H9 (cell line): ENCODE measurements around the gene SETBP1. TPM values are rescaled to one million over a fixed set of nuclear protein-coding genes. Genes with fewer than 3 reads are reported as not detected.

Experiments
- DNase-seq: peaks from one replicate; pipeline ENCODE4 v3.0.0-alpha.2; 2017
- H2AFZ ChIP-seq: one replicate; pipeline ENCODE4 v1.6.1; 2013; ENCODE audit warnings: mild to moderate bottlenecking, low read length, control low read depth, moderate library complexity
- H2AK5ac ChIP-seq: 2 replicates; pipeline ENCODE4 v1.6.1; 2013; ENCODE audit warnings: low read length, control low read depth, mixed read lengths; ENCODE audit not compliant: insufficient read length
- H2BK120ac ChIP-seq: one replicate; pipeline ENCODE4 v1.6.1; 2013; ENCODE audit warnings: low read depth, mild to moderate bottlenecking, low read length, control low read depth, inconsistent platforms; ENCODE audit not compliant: poor library complexity, severe bottlenecking
- H2BK12ac ChIP-seq: 2 replicates; pipeline ENCODE4 v1.6.1; 2013; ENCODE audit warnings: low read length, control low read depth, mixed read lengths, low read depth; ENCODE audit not compliant: insufficient read length
- H2BK15ac ChIP-seq: 2 replicates; pipeline ENCODE4 v1.6.1; 2013; ENCODE audit warnings: low read depth, low read length, control low read depth
- H2BK20ac ChIP-seq: one replicate; pipeline ENCODE4 v1.6.1; 2013; ENCODE audit warnings: low read depth, mild to moderate bottlenecking, low read length, control low read depth, inconsistent platforms; ENCODE audit not compliant: poor library complexity, severe bottlenecking
- H2BK5ac ChIP-seq: 2 replicates; pipeline ENCODE4 v1.6.1; 2013; ENCODE audit warnings: low read length, control low read depth, mixed read lengths; ENCODE audit not compliant: insufficient read length
- H3K14ac ChIP-seq: 2 replicates; pipeline ENCODE4 v1.6.1; 2013; ENCODE audit warnings: low read length, control low read depth; ENCODE audit not compliant: insufficient read depth
- H3K18ac ChIP-seq: 2 replicates; pipeline ENCODE4 v1.6.1; 2013; ENCODE audit warnings: low read depth, mild to moderate bottlenecking, mixed read lengths, low read length, control low read depth; ENCODE audit not compliant: insufficient read length
- H3K23ac ChIP-seq: 2 replicates; pipeline ENCODE4 v1.6.1; 2013; ENCODE audit warnings: low read length, control low read depth, mixed read lengths, low read depth; ENCODE audit not compliant: insufficient read length
- H3K23me2 ChIP-seq: 2 replicates; pipeline ENCODE4 v1.6.1; 2013; ENCODE audit warnings: low read depth, mild to moderate bottlenecking, mixed read lengths, low read length, control low read depth; ENCODE audit not compliant: insufficient read length, poor library complexity, severe bottlenecking
- H3K27ac ChIP-seq: 2 replicates; pipeline ENCODE4 v1.5.1; 2013; ENCODE audit warnings: low read length, control low read depth, mixed read lengths, low read depth; ENCODE audit not compliant: insufficient read length
- H3K27me3 ChIP-seq: 2 replicates; pipeline ENCODE4 v1.6.1; 2013; ENCODE audit warnings: low read length, control low read depth, inconsistent platforms; ENCODE audit not compliant: insufficient read depth
- H3K4ac ChIP-seq: 2 replicates; pipeline ENCODE4 v1.6.1; 2013; ENCODE audit warnings: low read depth, mild to moderate bottlenecking, control low read depth, inconsistent platforms, low read length, moderate library complexity
- H3K4me1 ChIP-seq: 2 replicates; pipeline ENCODE4 v1.6.1; 2013; ENCODE audit warnings: low read length, control low read depth, inconsistent platforms; ENCODE audit not compliant: insufficient read depth
- H3K4me2 ChIP-seq: 2 replicates; pipeline ENCODE4 v1.6.1; 2013; ENCODE audit warnings: low read length, control low read depth, mixed read lengths; ENCODE audit not compliant: insufficient read length, insufficient read depth
- H3K56ac ChIP-seq: 2 replicates; pipeline ENCODE4 v1.6.1; 2013; ENCODE audit warnings: low read depth, mild to moderate bottlenecking, mixed read lengths, low read length, control low read depth; ENCODE audit not compliant: insufficient read length
- H3K79me1 ChIP-seq: 2 replicates; pipeline ENCODE4 v1.6.1; 2013; ENCODE audit warnings: low read depth, mild to moderate bottlenecking, moderate library complexity, low read length, control low read depth, inconsistent platforms; ENCODE audit not compliant: insufficient read depth, poor library complexity, severe bottlenecking
- H3K79me2 ChIP-seq: 2 replicates; pipeline ENCODE4 v1.6.1; 2013; ENCODE audit warnings: low read length, control low read depth, inconsistent platforms; ENCODE audit not compliant: insufficient read depth
- H3K9ac ChIP-seq: 2 replicates; pipeline ENCODE4 v1.6.1; 2013; ENCODE audit warnings: low read length, control low read depth, mixed read lengths; ENCODE audit not compliant: insufficient read length; ENCODE audit errors: extremely low read depth
- H3K9me3 ChIP-seq: one replicate; pipeline ENCODE4 v1.6.1; 2013; ENCODE audit warnings: low read depth, low read length, inconsistent platforms; ENCODE audit not compliant: control insufficient read depth
- H3T11ph ChIP-seq: one replicate; pipeline ENCODE4 v1.6.1; 2013; ENCODE audit warnings: mild to moderate bottlenecking, low read length, control low read depth, inconsistent platforms
- H4K20me1 ChIP-seq: one replicate; pipeline ENCODE4 v1.6.1; 2013; ENCODE audit not compliant: control insufficient read depth, insufficient read length, insufficient read depth
- H4K5ac ChIP-seq: 2 replicates; pipeline ENCODE4 v1.6.1; 2013; ENCODE audit warnings: low read depth, mild to moderate bottlenecking, mixed read lengths, low read length, control low read depth; ENCODE audit not compliant: insufficient read length
- H4K8ac ChIP-seq: replicated peaks from 2 replicates; pipeline ENCODE4 v1.6.1; 2013; ENCODE audit warnings: low read length, control low read depth, mixed read lengths, low read depth; ENCODE audit not compliant: insufficient read length
- H4K91ac ChIP-seq: 2 replicates; pipeline ENCODE4 v1.6.1; 2013; ENCODE audit warnings: low read depth, mild to moderate bottlenecking, moderate library complexity, mixed read lengths, low read length, control low read depth; ENCODE audit not compliant: insufficient read length
- H3K27ac Mint-ChIP-seq, 3 experiments: 2 replicates in 2 of 3; 3 replicates in 1 of 3; pipeline ENCODE4 v1.8.0; 2020 to 2021; ENCODE audit warnings: mixed read lengths in 3 of 3, mild to moderate bottlenecking in 1 of 3, moderate library complexity in 1 of 3
- H3K27me3 Mint-ChIP-seq: 2 replicates; pipeline ENCODE4 v1.8.0; 2021; ENCODE audit warnings: low read depth, mild to moderate bottlenecking, moderate library complexity, mixed read lengths
- H3K36me3 Mint-ChIP-seq, 3 experiments: 2 replicates in 2 of 3; 3 replicates in 1 of 3; pipeline ENCODE4 v1.8.0; 2020 to 2021; ENCODE audit warnings: low read depth in 3 of 3, mixed read lengths in 3 of 3; ENCODE audit not compliant: insufficient read depth in 1 of 3
- H3K4me1 Mint-ChIP-seq, 2 experiments: 2 replicates each; pipeline ENCODE4 v1.8.0; 2020; ENCODE audit warnings: mixed read lengths in 2 of 2
- H3K4me3 Mint-ChIP-seq, 2 experiments: 2 replicates in 1 of 2; 3 replicates in 1 of 2; pipeline ENCODE4 v1.8.0; 2020 to 2021; ENCODE audit warnings: mild to moderate bottlenecking in 2 of 2, mixed read lengths in 2 of 2, moderate library complexity in 1 of 2
- H3K9me3 Mint-ChIP-seq, 2 experiments: 2 replicates in 1 of 2; 3 replicates in 1 of 2; pipeline ENCODE4 v1.8.0; 2020; ENCODE audit warnings: mild to moderate bottlenecking in 2 of 2, mixed read lengths in 2 of 2, moderate library complexity in 1 of 2
- CTCF ChIP-seq: fragments of 200-600 bp; sonication (generic); conservative IDR thresholded peaks from 3 replicates; pipeline ENCODE4 v1.8.0; 2021; ENCODE audit warnings: antibody characterized with exemption, mild to moderate bottlenecking
- WGBS: extraction: QIAGEN DNeasy Blood & Tissue Kit; methylation state at CpG from one replicate; pipeline ENCODE4 v1.1.7; 2013; ENCODE audit warnings: missing lambda C conversion rate, low lambda C conversion rate, mixed read lengths; ENCODE audit not compliant: insufficient read length; ENCODE audit errors: extremely low coverage; 5-methylcytosine and 5-hydroxymethylcytosine counted together
- total RNA-seq: library from RNA; stranded (reverse); gene quantifications from 2 replicates; pipeline ENCODE4 v1.2.1, GENCODE V29; 2021

SETBP1 gene
- total RNA-seq, 1 experiment from 2014 or later = 4.6 TPM

GRCh38 chr18:44801781-44802180, 121.1 kb downstream of the SETBP1 start:
- no peak for DNase-seq
- Mint-ChIP-seq H3K36me3 (peaks cover 5 to 12% (median 7%) of the 10 kb centered on the region in 3 experiments), H3K4me1 (peaks cover 22 to 23% of the 10 kb centered on the region in 2 experiments), H3K4me3 (no peak overlapping the region), H3K9me3 (peaks cover 3 to 5% of the 10 kb centered on the region in 2 experiments; a peak in 4 of 5 replicates), H3K27me3 (no peaks in the 10 kb centered on the region; the same call in 1 of the 2 replicates), H3K27ac (no peak overlapping the region)
- no peaks in the 10 kb centered on the region for H3K79me1 ChIP-seq
- no peak overlapping the region for H3K4me2 ChIP-seq
- H3K4me1 ChIP-seq = peaks cover 6% of the 10 kb centered on the region; the same call in 1 of the 2 replicates
- H2AK5ac ChIP-seq = no peak overlapping the region
- no peak overlapping the region for H4K5ac ChIP-seq
- H4K8ac ChIP-seq = no peak overlapping the region
- no peaks in the 10 kb centered on the region for H3K27me3 ChIP-seq
- no peak overlapping the region for H3K23ac ChIP-seq
- no peak overlapping the region for H3K56ac ChIP-seq
- H4K91ac ChIP-seq = no peak overlapping the region
- no peaks in the 10 kb centered on the region for H4K20me1 ChIP-seq
- H3K4ac ChIP-seq = no peak overlapping the region
- no peaks in the 10 kb centered on the region for H3K79me2 ChIP-seq
- H2BK12ac ChIP-seq = no peak overlapping the region
- H2BK20ac ChIP-seq = no peak overlapping the region
- no peaks in the 10 kb centered on the region for H3K9me3 ChIP-seq
- no CpG with 5 or more reads among the region's 2 CpGs for WGBS
- no peaks in the 10 kb centered on the region for H3K23me2 ChIP-seq
- no peak overlapping the region for H3K27ac ChIP-seq
- no peak overlapping the region for H2AFZ ChIP-seq
- H3K14ac ChIP-seq = no peak overlapping the region
- no peak overlapping the region for H2BK5ac ChIP-seq
- no peak overlapping the region for H3T11ph ChIP-seq
- no peak for TF ChIP-seq CTCF
- H2BK120ac ChIP-seq = no peak overlapping the region
- H2BK15ac ChIP-seq = no peak overlapping the region
- H3K9ac ChIP-seq = no peak overlapping the region
- no peak overlapping the region for H3K18ac ChIP-seq
